CD14-positive monocyte (primary cell): ENCODE measurements around the gene CSH2. TPM values are rescaled to one million over a fixed set of nuclear protein-coding genes. Genes with fewer than 3 reads are reported as not detected.

Experiments used
- DNase-seq, 3 donors: peaks; one replicate each; pipeline ENCODE4 v3.0.0-alpha.2; 2011 to 2022
- H2AFZ ChIP-seq: 2 replicates; pipeline ENCODE4 v1.6.0; 2012; ENCODE audit warnings: mild to moderate bottlenecking, low read depth, low read length, inconsistent platforms; ENCODE audit not compliant: insufficient read depth, poor library complexity, severe bottlenecking
- H3K27ac ChIP-seq, 2 donors: 1 replicate in 1 of 2; 2 replicates in 1 of 2; pipeline ENCODE4 v1.5.1; 2012 to 2013; ENCODE audit warnings: low read length in 2 of 2, control low read depth in 1 of 2, inconsistent platforms in 1 of 2, low read depth in 1 of 2, mild to moderate bottlenecking in 1 of 2
- H3K27me3 ChIP-seq, 2 donors: one replicate each; pipeline versions ENCODE4 v1.6.0 to v1.6.1; 2011 to 2013; ENCODE audit warnings: low read length in 2 of 2; ENCODE audit not compliant: control insufficient read depth in 2 of 2, insufficient read depth in 2 of 2
- H3K36me3 ChIP-seq, 2 donors: replicated peaks in 1 of 2; 1 replicate in 1 of 2; 2 replicates in 1 of 2; pipeline versions ENCODE4 v1.5.1 to v1.6.1; 2012 to 2013; ENCODE audit warnings: low read length in 2 of 2, control low read depth in 1 of 2, inconsistent platforms in 1 of 2, mild to moderate bottlenecking in 1 of 2; ENCODE audit not compliant: insufficient read depth in 2 of 2, control insufficient read depth in 1 of 2
- H3K4me1 ChIP-seq, 2 donors: 1 replicate in 1 of 2; 2 replicates in 1 of 2; pipeline versions ENCODE4 v1.5.1 to v1.6.1; 2012 to 2013; ENCODE audit warnings: low read length in 2 of 2, control low read depth in 1 of 2, inconsistent platforms in 1 of 2, mild to moderate bottlenecking in 1 of 2, moderate library complexity in 1 of 2; ENCODE audit not compliant: insufficient read depth in 2 of 2, control insufficient read depth in 1 of 2
- H3K4me2 ChIP-seq: replicated peaks from 2 replicates; pipeline ENCODE3; 2012; ENCODE audit warnings: low read length, moderate library complexity, mild to moderate bottlenecking; ENCODE audit not compliant: poor library complexity, severe bottlenecking; ENCODE audit errors: extremely low read depth
- H3K4me3 ChIP-seq, 3 experiments: fragments of 200-600 bp in 1 of 3; sonication (generic) in 1 of 3; replicated peaks in 1 of 3; 1 replicate in 2 of 3; 2 replicates in 1 of 3; pipeline ENCODE4 v1.5.1; 2011 to 2013; ENCODE audit warnings: low read length in 3 of 3, mild to moderate bottlenecking in 3 of 3, control low read depth in 2 of 3, low read depth in 2 of 3, inconsistent platforms in 1 of 3, moderate library complexity in 1 of 3
- H3K79me2 ChIP-seq: 2 replicates; pipeline ENCODE4 v1.6.0; 2012; ENCODE audit warnings: mild to moderate bottlenecking, control low read depth, inconsistent platforms, low read length, moderate library complexity; ENCODE audit not compliant: insufficient read depth
- H3K9ac ChIP-seq: 2 replicates; pipeline ENCODE4 v1.6.0; 2017; ENCODE audit warnings: low read length, mild to moderate bottlenecking; ENCODE audit not compliant: insufficient read depth, poor library complexity, severe bottlenecking
- H3K9me3 ChIP-seq, 2 donors: replicated peaks in 1 of 2; 1 replicate in 1 of 2; 2 replicates in 1 of 2; pipeline versions ENCODE4 v1.5.1 to v1.6.1; 2012 to 2013; ENCODE audit warnings: low read length in 2 of 2, control low read depth in 1 of 2; ENCODE audit not compliant: control insufficient read depth in 1 of 2, insufficient read depth in 1 of 2
- H4K20me1 ChIP-seq: 2 replicates; pipeline ENCODE4 v1.6.0; 2012; ENCODE audit warnings: mild to moderate bottlenecking, low read length, control low read depth, moderate library complexity; ENCODE audit not compliant: insufficient read depth
- H3K27ac Mint-ChIP-seq, 7 donors: one replicate each; pipeline ENCODE4 v1.8.0; 2020; ENCODE audit warnings: mild to moderate bottlenecking in 7 of 7, mixed read lengths in 7 of 7, moderate library complexity in 6 of 7, inconsistent platforms in 2 of 7
- H3K27me3 Mint-ChIP-seq, 3 donors: one replicate each; pipeline ENCODE4 v1.8.0; 2021 to 2022; ENCODE audit warnings: low read depth in 3 of 3, mild to moderate bottlenecking in 3 of 3, mixed read lengths in 3 of 3, moderate library complexity in 3 of 3, inconsistent platforms in 1 of 3
- H3K36me3 Mint-ChIP-seq, 2 donors: one replicate each; pipeline ENCODE4 v1.8.0; 2020; ENCODE audit warnings: mixed read lengths in 2 of 2, inconsistent platforms in 1 of 2, mild to moderate bottlenecking in 1 of 2
- H3K4me1 Mint-ChIP-seq: one replicate; pipeline ENCODE4 v1.8.0; 2020; ENCODE audit warnings: mild to moderate bottlenecking, mixed read lengths
- H3K4me3 Mint-ChIP-seq, 2 donors: one replicate each; pipeline ENCODE4 v1.8.0; 2020; ENCODE audit warnings: mild to moderate bottlenecking in 2 of 2, mixed read lengths in 2 of 2, moderate library complexity in 1 of 2
- H3K9me3 Mint-ChIP-seq, 7 donors: one replicate each; pipeline ENCODE4 v1.8.0; 2020 to 2022; ENCODE audit warnings: mixed read lengths in 7 of 7, mild to moderate bottlenecking in 6 of 7, moderate library complexity in 6 of 7, inconsistent platforms in 2 of 7
- CTCF ChIP-seq: fragments of 200-600 bp; IDR thresholded peaks from one replicate; pipeline ENCODE4 v1.8.0; 2022; ENCODE audit warnings: antibody characterized with exemption, mild to moderate bottlenecking
- WGBS: methylation state at CpG from one replicate; pipeline ENCODE4 v1.1.5; 2013; ENCODE audit warnings: missing lambda C conversion rate; ENCODE audit not compliant: insufficient coverage; 5-methylcytosine and 5-hydroxymethylcytosine counted together
- intact Hi-C, 2 donors: fragments of 100-400 bp; cut with micrococcal nuclease; formaldehyde crosslinking; loops; one replicate each; pipeline versions ENCODE4 v1.15.0 to v1.15.1; 2023
- polyA plus RNA-seq, 3 donors: library from polyadenylated mRNA; depleted of rRNA in 1 of 3; unstranded in 2 of 3; stranded (reverse) in 1 of 3; fragments of 300-500 nt in 2 of 3; fragments of >200 nt in 1 of 3; fragmentation: Illumina TruSeq in 2 of 3; gene quantifications; 1 replicate in 2 of 3; 2 replicates in 1 of 3; pipeline ENCODE4 v1.2.3, GENCODE V29; 2012 to 2021

CSH2 gene
- polyA plus RNA-seq, 3 donors = not detected

- H3K4me1 Mint-ChIP-seq = peaks cover 14% of the 10 kb centered on the region
- peaks cover 2 to 14% (median 4%) of the 10 kb centered on the region in 3 donors for H3K27me3 Mint-ChIP-seq
- Histone ChIP-seq H3K4me2 (no peak overlapping the region), H3K36me3 (no peaks in the 10 kb centered on the region), H2AFZ (no peak overlapping the region), H3K79me2 (no peaks in the 10 kb centered on the region), H3K4me1 (no peaks in the 10 kb centered on the region), H3K9ac (no peak overlapping the region), H3K27me3 (no peaks in the 10 kb centered on the region), H3K4me3 (no peak overlapping the region), H3K27ac (no peak overlapping the region), H4K20me1 (no peaks in the 10 kb centered on the region), H3K9me3 (no peaks in the 10 kb centered on the region)
- H3K9me3 Mint-ChIP-seq = peaks cover 0 to 2% (median 0%) of the 10 kb centered on the region in 7 donors
- H3K4me3 Mint-ChIP-seq = no peak overlapping the region
- peak overlapping the region in 1 of 7 donors; percentile 54 for H3K27ac Mint-ChIP-seq
- no peak for DNase-seq
- no peaks in the 10 kb centered on the region for H3K36me3 Mint-ChIP-seq
- 97% methylated on average over 6 of the region's 7 CpGs for WGBS
- intact Hi-C loops = loop anchor here in 1 of 2 donors (10.0 kb wide), 1 partner anchor 110 kb away; the partner anchor contains the start of gene ICAM2
- TF ChIP-seq CTCF = no peak
Observed at GRCh38 chr17:63914471-63914870, 41.0 kb upstream of the CSH2 start.

GRCh38 chr17:63911657-63912100, 38.2 kb upstream of the CSH2 start:
- H3K27me3 ChIP-seq = no peaks in the 10 kb centered on the region
- no peak overlapping the region for H3K27ac ChIP-seq
- H3K4me1 ChIP-seq = no peaks in the 10 kb centered on the region
- peaks cover 9% of the 10 kb centered on the region for H3K4me1 Mint-ChIP-seq
- peak; percentile 93 for TF ChIP-seq CTCF
- no peaks in the 10 kb centered on the region for H3K36me3 ChIP-seq
- H2AFZ ChIP-seq = no peak overlapping the region
- intact Hi-C loops = loop anchor here in 1 of 2 donors (10.0 kb wide), 1 partner anchor 113 kb away; the partner anchor contains the start of gene ICAM2
- H3K27ac Mint-ChIP-seq = peak overlapping the region in 2 of 7 donors; percentile 6 to 50
- no peaks in the 10 kb centered on the region for H4K20me1 ChIP-seq
- no peaks in the 10 kb centered on the region for H3K79me2 ChIP-seq
- no peaks in the 10 kb centered on the region for H3K36me3 Mint-ChIP-seq
- whole genome bisulfite sequencing = 55% methylated on average over 4 of the region's 8 CpGs
- H3K27me3 Mint-ChIP-seq = peaks cover 1 to 8% (median 4%) of the 10 kb centered on the region in 3 donors
- peaks cover 0 to 2% (median 0%) of the 10 kb centered on the region in 7 donors for H3K9me3 Mint-ChIP-seq
- DNase-seq = peak; percentile 13 to 51 (median 35)
- H3K4me3 Mint-ChIP-seq = no peak overlapping the region
- no peak overlapping the region for H3K4me3 ChIP-seq
- H3K9me3 ChIP-seq = no peaks in the 10 kb centered on the region
- no peak overlapping the region for H3K4me2 ChIP-seq
- H3K9ac ChIP-seq = no peak overlapping the region
